GM12878 (cell line): ENCODE data around the gene PITRM1. TPM values are rescaled to one million over a fixed set of nuclear protein-coding genes. Genes with fewer than 3 reads are reported as not detected.

Experiments used
- ATAC-seq: fragments of 200-7000 bp; cut with Tn5 transposase; 3 replicates; pipeline ENCODE4 v1.9.1; 2020; ENCODE audit warnings: mild to moderate bottlenecking, moderate library complexity
- BruUV-seq: library from RNA; stranded (reverse); fragments of 400-500 nt; replicated peaks from 2 replicates; lab custom pipeline; 2021; lab: Mats Ljungman, UMichigan
- CTCF ChIA-PET: fragments of 300-600 bp; sonication (Branson Sonifier 250); formaldehyde crosslinking; extraction: SDS; loops from one replicate; lab custom pipeline; 2021; ENCODE audit warnings: inconsistent platforms; lab: Yijun Ruan, JAX
- POLR2A ChIA-PET: fragments of 350-600 bp; formaldehyde crosslinking; extraction: SDS; loops from one replicate; lab custom pipeline; 2021; ENCODE audit warnings: inconsistent platforms; lab: Charles Lee
- RAD21 ChIA-PET: fragments of 300-600 bp; sonication (Branson Sonifier 250); formaldehyde crosslinking; loops from one replicate; lab custom pipeline; 2023; ENCODE audit warnings: antibody characterized with exemption; ENCODE audit not compliant: unreplicated experiment; lab: Charles Lee
- SMC1A ChIA-PET: fragments of 300-600 bp; sonication (Branson Sonifier 250); formaldehyde crosslinking; loops from one replicate; lab custom pipeline; 2023; ENCODE audit not compliant: unreplicated experiment, uncharacterized antibody; lab: Charles Lee
- DNase-seq: peaks from one replicate; pipeline ENCODE4 v3.0.0-alpha.2; 2011; ENCODE audit warnings: low read depth, low spot score
- FAIRE-seq: peaks from 3 replicates; lab custom pipeline; 2011; peaks lifted over from hg19 to GRCh38; lab: Jason Lieb, UNC
- H2AFZ ChIP-seq: 2 replicates; pipeline ENCODE4 v1.6.0; 2011; ENCODE audit warnings: low read depth, low read length, control low read depth; ENCODE audit not compliant: control insufficient read depth
- H3K27ac ChIP-seq: 2 replicates; pipeline ENCODE4 v1.5.1; 2011; ENCODE audit warnings: control low read depth; ENCODE audit not compliant: control insufficient read depth, insufficient read depth
- H3K27me3 ChIP-seq, 2 experiments: replicated peaks in 1 of 2; 2 replicates each; pipeline versions ENCODE4 v1.6.0 to v1.6.1; 2011; ENCODE audit warnings: low read length in 1 of 2; ENCODE audit not compliant: control insufficient read depth in 2 of 2, insufficient read depth in 2 of 2
- H3K36me3 ChIP-seq, 2 experiments: 2 replicates each; pipeline ENCODE4 v1.5.1; 2011; ENCODE audit warnings: low read length in 1 of 2; ENCODE audit not compliant: control insufficient read depth in 2 of 2, insufficient read depth in 2 of 2
- H3K4me1 ChIP-seq: 2 replicates; pipeline ENCODE4 v1.6.1; 2011; ENCODE audit warnings: mild to moderate bottlenecking, low read length, moderate library complexity, mixed read lengths; ENCODE audit not compliant: control insufficient read depth, insufficient read depth
- H3K4me2 ChIP-seq: 2 replicates; pipeline ENCODE4 v1.6.0; 2011; ENCODE audit warnings: control low read depth; ENCODE audit not compliant: control insufficient read depth, insufficient read depth
- H3K4me3 ChIP-seq: fragments of 200-600 bp; sonication (generic); 2 replicates; pipeline ENCODE4 v1.5.1; 2016
- H3K79me2 ChIP-seq: 2 replicates; pipeline ENCODE4 v1.6.0; 2011; ENCODE audit warnings: low read length; ENCODE audit not compliant: control insufficient read depth, insufficient read depth
- H3K9ac ChIP-seq: 2 replicates; pipeline ENCODE4 v1.8.0; 2011; ENCODE audit warnings: low read length, control low read depth, mixed read lengths; ENCODE audit not compliant: control insufficient read depth, insufficient read depth
- H3K9me3 ChIP-seq: replicated peaks from 3 replicates; pipeline ENCODE4 v1.5.1; 2011; ENCODE audit warnings: mild to moderate bottlenecking, low read length; ENCODE audit not compliant: control insufficient read depth, insufficient read depth
- H4K20me1 ChIP-seq: 2 replicates; pipeline ENCODE4 v1.6.0; 2011; ENCODE audit not compliant: control insufficient read depth, insufficient read depth
- ATF3 ChIP-seq: IDR thresholded peaks from 2 replicates; pipeline ENCODE4 v1.6.1; 2011; ENCODE audit warnings: low read depth, mild to moderate bottlenecking, low read length, moderate library complexity, borderline replicate concordance; ENCODE audit errors: extremely low read depth
- HDAC2 ChIP-seq: fragments of 200-600 bp; sonication (generic); IDR thresholded peaks from 2 replicates; pipeline ENCODE4 v1.6.1; 2017
- HSF1 ChIP-seq: fragments of 150-350 bp; IDR thresholded peaks from 2 replicates; pipeline ENCODE4 v1.6.1; 2014; ENCODE audit warnings: mild to moderate bottlenecking, low read depth, low read length
- IRF3 ChIP-seq: fragments of 450-650 bp; IDR thresholded peaks from 2 replicates; pipeline ENCODE4 v1.6.1; 2014; ENCODE audit warnings: mild to moderate bottlenecking
- MYC ChIP-seq: IDR thresholded peaks from 2 replicates; pipeline ENCODE4 v1.6.1; 2011; ENCODE audit warnings: mild to moderate bottlenecking, low read length, moderate library complexity, inconsistent platforms; ENCODE audit not compliant: insufficient read depth, insufficient replicate concordance, insufficient read length, severe bottlenecking
- NFXL1 ChIP-seq: fragments of 450-650 bp; IDR thresholded peaks from 2 replicates; pipeline ENCODE4 v1.6.1; 2017; ENCODE audit warnings: antibody characterized with exemption, mild to moderate bottlenecking, borderline replicate concordance
- PKNOX1 ChIP-seq: fragments of 450-650 bp; IDR thresholded peaks from 2 replicates; pipeline ENCODE4 v1.6.1; 2016; ENCODE audit warnings: mild to moderate bottlenecking
- SRF ChIP-seq, 2 experiments: IDR thresholded peaks; 2 replicates each; pipeline ENCODE4 v1.6.1; 2011; ENCODE audit warnings: low read depth in 2 of 2, low read length in 2 of 2, mild to moderate bottlenecking in 1 of 2, moderate library complexity in 1 of 2
- SUPT20H ChIP-seq: IDR thresholded peaks from 2 replicates; pipeline ENCODE4 v1.6.1; 2011; ENCODE audit warnings: low read depth, mild to moderate bottlenecking, low read length, moderate library complexity, borderline replicate concordance; ENCODE audit not compliant: control insufficient read depth
- TAF1 ChIP-seq: IDR thresholded peaks from 2 replicates; pipeline ENCODE4 v1.6.1; 2011; ENCODE audit warnings: mild to moderate bottlenecking, low read depth, low read length, borderline replicate concordance
- ZSCAN29 ChIP-seq: fragments of 450-650 bp; IDR thresholded peaks from 2 replicates; pipeline ENCODE4 v1.6.1; 2017; ENCODE audit warnings: mild to moderate bottlenecking, moderate library complexity
- WGBS: methylation state at CpG from one replicate; pipeline ENCODE4 v1.1.6; 2016; ENCODE audit warnings: low lambda C conversion rate; ENCODE audit not compliant: insufficient replicate concordance, insufficient coverage; ENCODE audit errors: missing lambda C conversion rate; 5-methylcytosine and 5-hydroxymethylcytosine counted together
- in situ Hi-C: fragments of 300-500 bp; cut with MboI; formaldehyde crosslinking; loops from 9 replicates; pipeline ENCODE4 v1.14.3; 2018; ENCODE audit warnings: mixed read lengths
- intact Hi-C: fragments of 100-400 bp; cut with micrococcal nuclease; formaldehyde crosslinking; loops from one replicate; pipeline ENCODE4 v1.14.2; 2022; ENCODE audit not compliant: unreplicated experiment
- polyA plus RNA-seq, 11 experiments: library from polyadenylated mRNA; depleted of rRNA in 4 of 11; unstranded in 6 of 11; stranded (reverse) in 5 of 11; fragments of >200 nt; fragmentation: Nextera tagmentation in 4 of 11; fragmentation: Illumina TruSeq in 1 of 11; extraction: Ambion mirVana in 4 of 11; extraction: Trizol in 1 of 11; gene quantifications; 1 replicate in 1 of 11; 2 replicates in 10 of 11; pipeline versions ENCODE4 v1.2.1 to v1.2.3, GENCODE V29; 2011 to 2016; ENCODE audit warnings: inconsistent platforms in 2 of 11, missing spikeins in 2 of 11, low read depth in 1 of 11
- total RNA-seq, 4 experiments: library from RNA; depleted of rRNA in 3 of 4; stranded (reverse); fragments of >200 nt in 3 of 4; fragmentation: Illumina TruSeq in 1 of 4; extraction: Trizol in 1 of 4; gene quantifications; 2 replicates each; pipeline versions ENCODE4 v1.2.1 to v1.2.3, GENCODE V29; 2013 to 2021

PITRM1 gene
- total and polyA plus RNA-seq, 10 of the 15 experiments (the other 5 are each of a cell fraction or from before 2014, with no cell fraction given), result 15.5 to 53.0 (median 45.0) TPM

GRCh38 chr10:3118641-3119091 is 53.9 kb downstream of the PITRM1 start:
- Histone ChIP-seq H3K4me3 (no peak overlapping the region), H3K9ac (no peak overlapping the region), H3K4me1 (no peaks in the 10 kb centered on the region), H3K27me3 (no peaks in the 10 kb centered on the region), H3K79me2 (no peaks in the 10 kb centered on the region), H3K4me2 (no peak overlapping the region), H2AFZ (no peak overlapping the region), H4K20me1 (no peaks in the 10 kb centered on the region), H3K27ac (no peak overlapping the region), H3K36me3 (peaks cover 28 to 47% of the 10 kb centered on the region in 2 experiments), H3K9me3 (no peaks in the 10 kb centered on the region)
- ChIA-PET SMC1A (no interaction called here), POLR2A (no interaction called here), RAD21 (no interaction called here), CTCF (no interaction called here)
- intact Hi-C loops, result no loop called here
- 94% methylated on average over 32 of the region's 32 CpGs for WGBS
- DNase-seq, result no peak
- TF ChIP-seq NFXL1, result no peak
- no peak for TF ChIP-seq SRF (IDR thresholded peaks at IDR 0.05; ENCODE audit: low read depth in 2 of 2, low read length in 2 of 2)
- TF ChIP-seq TAF1, result no peak
- TF ChIP-seq HDAC2, result no peak
- no peak for TF ChIP-seq PKNOX1
- TF ChIP-seq HSF1, result no peak
- no peak for TF ChIP-seq IRF3
- no peak for TF ChIP-seq ZSCAN29
- TF ChIP-seq SUPT20H, result no peak
- no peak for TF ChIP-seq MYC
- no peak for TF ChIP-seq ATF3
- FAIRE-seq, result no peak
- in situ Hi-C loops, result no loop called here
- no TSS peak for BruUV-seq
- no peak for ATAC-seq
